ENCODE results near the gene ZNF423.
A peak's percentile ranks its signal among the peaks of the same experiment; 100 is the strongest.
"Not testable (repeated sequence)": the region's sequence is repeated elsewhere in the genome, so short reads cannot be mapped to it uniquely, and the experiment has no call there.

The ZNF423 gene

DNA sequence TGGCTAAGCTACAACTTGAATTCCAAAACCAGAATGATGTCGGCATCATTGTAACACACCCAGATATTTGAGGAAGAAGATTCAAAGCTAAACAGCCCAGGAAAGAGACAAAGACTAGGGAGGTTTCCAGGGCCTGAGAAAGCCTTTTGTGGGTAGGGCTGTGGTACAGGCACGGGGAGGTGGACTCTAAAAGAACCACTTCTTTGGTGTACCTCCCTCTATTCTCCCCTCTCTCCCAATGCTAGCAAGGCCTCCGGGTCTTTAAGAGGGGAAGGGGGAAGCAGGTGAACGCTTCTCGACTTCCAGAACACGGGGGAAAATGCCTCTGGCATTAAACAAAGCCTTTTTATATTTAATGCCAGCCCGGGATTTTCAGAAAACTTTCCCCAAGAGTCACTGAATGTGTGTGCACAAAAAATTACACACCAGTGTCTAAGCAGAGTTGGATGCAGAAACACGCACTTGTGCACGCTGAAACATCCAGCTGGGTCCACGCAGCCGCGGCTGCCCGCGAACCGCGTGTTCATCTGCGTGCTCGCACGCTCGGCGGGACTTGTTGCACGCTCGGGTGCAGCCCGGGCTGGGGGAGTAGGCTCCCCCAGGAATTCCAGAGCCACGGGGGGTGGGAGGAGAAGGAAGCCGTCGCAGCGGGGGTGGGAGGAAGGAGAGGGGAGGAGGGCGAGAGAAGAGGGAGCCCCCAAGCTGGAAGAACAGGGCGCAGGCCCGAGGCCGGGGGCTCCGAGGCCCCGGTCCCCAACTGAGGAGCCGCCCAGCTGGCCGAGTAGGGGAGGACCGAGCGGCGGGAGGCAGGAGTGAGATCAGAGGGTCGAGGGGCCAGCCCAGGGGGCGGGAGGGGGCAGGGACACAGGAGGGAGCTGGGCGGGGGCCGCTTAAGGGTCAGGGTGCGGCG lies 20.1 kb upstream of the ZNF423 start:
- Histone ChIP-seq H3K9me3 (no peaks in the 10 kb centered on the region), H3K27ac (no peak overlapping the region), H3K36me3 (no peaks in the 10 kb centered on the region), H3K27me3 (peaks cover 0 to 23% of the 10 kb centered on the region in 2 donors), H3K4me1 (peaks cover 0 to 11% (median 7%) of the 10 kb centered on the region in 4 donors), H3K4me3 (peak overlapping the region; percentile 22 to 35)
- no peak for TF ChIP-seq CTCF (IDR thresholded peaks at IDR 0.05)
- intact Hi-C loops (cut with DNase I; ENCODE audit: low total_unique reads): loop anchor here (2.0 to 10.0 kb wide), 2 partner anchors 271 to 383 kb away; no protein-coding TSS in a partner anchor
- no peak for DNase-seq

- no peaks in the 10 kb centered on the region for H3K36me3 ChIP-seq
- intact Hi-C loops (cut with DNase I; ENCODE audit: low total_unique reads): loop anchor here (10.0 kb wide), 1 partner anchor 270 kb away; no protein-coding TSS in a partner anchor
- TF ChIP-seq CTCF (IDR thresholded peaks at IDR 0.05): no peak
- H3K27ac ChIP-seq: no peak overlapping the region
- DNase-seq: no peak
- peaks cover 0 to 16% of the 10 kb centered on the region in 2 donors for H3K27me3 ChIP-seq
- H3K4me1 ChIP-seq: peaks cover 0 to 11% (median 7%) of the 10 kb centered on the region in 4 donors
- H3K4me3 ChIP-seq: no peak overlapping the region
- H3K9me3 ChIP-seq: no peaks in the 10 kb centered on the region
Observed at GRCh38 chr16:49874613-49875237, 18.8 kb upstream of the ZNF423 start.

GRCh38 chr16:49871824-49872223 lies 15.9 kb upstream of the ZNF423 start:
- H3K4me3 ChIP-seq, H3K27ac ChIP-seq, DNase-seq, H3K4me1 ChIP-seq, H3K27me3 ChIP-seq, H3K9me3 ChIP-seq, H3K36me3 ChIP-seq: not testable (repeated sequence)
- intact Hi-C loops (cut with DNase I; ENCODE audit: low total_unique reads): loop anchor here (10.0 kb wide), 1 partner anchor 267 kb away; no protein-coding TSS in a partner anchor

- intact Hi-C loops (cut with DNase I; ENCODE audit: low total_unique reads): loop anchor here (10.0 kb wide), 2 partner anchors 165 to 265 kb away; no protein-coding TSS in a partner anchor
- H3K4me1 ChIP-seq: no peaks in the 10 kb centered on the region
- no peak overlapping the region for H3K4me3 ChIP-seq
- DNase-seq: no peak
- no peak for TF ChIP-seq CTCF (IDR thresholded peaks at IDR 0.05)
- H3K36me3 ChIP-seq: no peaks in the 10 kb centered on the region
- no peaks in the 10 kb centered on the region for H3K9me3 ChIP-seq
- H3K27me3 ChIP-seq: no peaks in the 10 kb centered on the region
- no peak overlapping the region for H3K27ac ChIP-seq
Observed at GRCh38 chr16:49869731-49870130, 13.8 kb upstream of the ZNF423 start.

DNA sequence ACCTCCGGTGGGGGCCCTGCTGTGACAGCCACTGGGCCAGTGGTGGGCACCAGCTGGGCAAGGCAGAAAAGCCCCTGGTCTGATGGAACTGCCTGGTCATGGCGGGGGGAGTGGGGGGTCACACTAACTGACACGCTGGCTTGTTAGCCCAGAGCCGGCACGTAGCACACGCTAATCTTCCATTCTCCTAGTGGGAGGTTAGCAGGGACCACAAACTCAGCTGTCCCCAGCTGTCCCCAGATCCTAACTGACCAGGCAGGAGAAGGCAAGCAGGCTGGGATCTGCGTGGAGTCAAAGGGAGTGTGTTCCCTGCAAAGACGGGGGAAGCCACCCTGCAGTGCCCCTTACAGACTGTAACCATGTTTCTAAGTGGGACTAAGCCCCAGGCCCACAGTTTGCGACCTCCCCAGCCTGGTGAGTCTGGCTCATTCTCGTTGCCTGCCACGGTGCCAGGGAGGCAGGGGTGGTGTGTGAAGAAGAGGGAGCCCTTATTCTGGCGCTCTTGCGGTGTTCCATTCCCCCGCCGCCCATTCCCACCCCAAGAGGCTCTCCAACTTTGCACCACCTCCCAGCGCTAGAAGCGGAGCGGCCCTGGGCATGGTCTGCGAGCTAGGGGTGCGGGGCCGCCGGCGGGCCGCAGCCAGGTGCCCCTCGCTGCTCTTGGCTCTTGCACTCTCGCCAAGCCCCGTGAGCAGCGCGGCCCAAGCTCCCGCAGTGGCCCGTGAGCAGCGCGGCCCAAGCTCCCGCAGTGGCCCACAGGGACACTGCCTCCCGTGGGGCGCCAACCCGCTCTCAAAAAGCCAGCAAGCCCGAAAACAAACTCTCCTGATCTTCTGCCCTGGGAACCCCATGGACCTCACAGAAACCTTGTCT lies 12.1 kb upstream of the ZNF423 start:
- Histone ChIP-seq H3K36me3 (no peaks in the 10 kb centered on the region), H3K27me3 (no peaks in the 10 kb centered on the region), H3K4me3 (no peak overlapping the region), H3K4me1 (no peaks in the 10 kb centered on the region), H3K9me3 (no peaks in the 10 kb centered on the region), H3K27ac (no peak overlapping the region)
- no peak for DNase-seq
- no peak for TF ChIP-seq CTCF (IDR thresholded peaks at IDR 0.05)
- intact Hi-C loops (cut with DNase I; ENCODE audit: low total_unique reads): loop anchor here (10.0 kb wide), 1 partner anchor 163 kb away; no protein-coding TSS in a partner anchor

Measured in tibial artery (tissue), 4 donors.